IMR-90 (cell line): ENCODE results near the gene MTTP. TPM values are rescaled to one million over a fixed set of nuclear protein-coding genes. Genes with fewer than 3 reads are reported as not detected.

Experiments
- ATAC-seq: fragments of 200-7000 bp; cut with Tn5 transposase; 2 replicates; pipeline ENCODE4 v1.9.1; 2020; ENCODE audit warnings: low read depth, mild to moderate bottlenecking, moderate library complexity
- BruUV-seq: library from RNA; stranded (reverse); fragments of 400-500 nt; replicated peaks from 2 replicates; lab custom pipeline; 2021; lab: Mats Ljungman, UMichigan
- CTCF ChIA-PET: fragments of 300-600 bp; formaldehyde crosslinking; extraction: SDS; loops from one replicate; lab custom pipeline; 2021; ENCODE audit warnings: antibody characterized with exemption; lab: Yijun Ruan, JAX
- POLR2A ChIA-PET: fragments of 300-600 bp; sonication (Branson Sonifier 250); formaldehyde crosslinking; loops from one replicate; lab custom pipeline; 2022; ENCODE audit warnings: antibody characterized with exemption; ENCODE audit not compliant: unreplicated experiment; lab: Charles Lee
- DNase-seq: peaks from one replicate; pipeline ENCODE4 v3.0.0; 2013
- H2AFZ ChIP-seq: replicated peaks from 2 replicates; pipeline ENCODE3; 2013; ENCODE audit warnings: low read length, mild to moderate bottlenecking; ENCODE audit not compliant: poor library complexity
- H2AK5ac ChIP-seq: 2 replicates; pipeline ENCODE4 v1.6.1; 2013; ENCODE audit warnings: low read depth, low read length, inconsistent platforms
- H2AK9ac ChIP-seq: replicated peaks from 2 replicates; pipeline ENCODE3; 2013; ENCODE audit warnings: mild to moderate bottlenecking, low read depth, low read length, moderate library complexity; ENCODE audit not compliant: poor library complexity
- H2BK120ac ChIP-seq: 2 replicates; pipeline ENCODE4 v1.6.1; 2013; ENCODE audit warnings: low read depth, low read length, inconsistent platforms
- H2BK15ac ChIP-seq: 3 replicates; pipeline ENCODE4 v1.6.1; 2013; ENCODE audit warnings: low read depth, low read length, inconsistent platforms
- H2BK20ac ChIP-seq: 2 replicates; pipeline ENCODE4 v1.6.1; 2013; ENCODE audit warnings: low read depth, mild to moderate bottlenecking, inconsistent platforms, low read length, moderate library complexity
- H2BK5ac ChIP-seq: 2 replicates; pipeline ENCODE4 v1.6.1; 2013; ENCODE audit warnings: mild to moderate bottlenecking, low read depth, low read length, inconsistent platforms; ENCODE audit not compliant: poor library complexity, severe bottlenecking
- H3K14ac ChIP-seq: replicated peaks from 2 replicates; pipeline ENCODE4 v1.6.1; 2013; ENCODE audit warnings: low read depth, low read length, inconsistent platforms
- H3K18ac ChIP-seq: 2 replicates; pipeline ENCODE4 v1.6.1; 2013; ENCODE audit warnings: low read depth, low read length, control low read depth
- H3K23ac ChIP-seq: 2 replicates; pipeline ENCODE4 v1.6.1; 2013; ENCODE audit warnings: low read depth, low read length, inconsistent platforms
- H3K27ac ChIP-seq: 2 replicates; pipeline ENCODE4 v1.5.1; 2013; ENCODE audit warnings: mild to moderate bottlenecking, control low read depth, low read length; ENCODE audit not compliant: insufficient read depth
- H3K27me3 ChIP-seq: 2 replicates; pipeline ENCODE4 v1.6.1; 2013; ENCODE audit warnings: low read length; ENCODE audit not compliant: control insufficient read depth, insufficient read depth
- H3K36me3 ChIP-seq: 2 replicates; pipeline ENCODE4 v1.6.1; 2013; ENCODE audit warnings: low read length, mixed read lengths; ENCODE audit not compliant: control insufficient read depth, insufficient read depth
- H3K4ac ChIP-seq: 2 replicates; pipeline ENCODE4 v1.6.1; 2013; ENCODE audit warnings: low read depth, low read length, inconsistent platforms
- H3K4me1 ChIP-seq: 2 replicates; pipeline ENCODE4 v1.6.1; 2013; ENCODE audit warnings: low read length, mixed read lengths; ENCODE audit not compliant: control insufficient read depth, insufficient read depth
- H3K4me2 ChIP-seq: 2 replicates; pipeline ENCODE4 v1.6.1; 2013; ENCODE audit warnings: low read depth, mild to moderate bottlenecking, control low read depth, low read length, moderate library complexity
- H3K4me3 ChIP-seq: 2 replicates; pipeline ENCODE4 v1.5.1; 2013; ENCODE audit warnings: low read depth, mild to moderate bottlenecking, control low read depth, low read length, moderate library complexity; ENCODE audit not compliant: insufficient read depth
- H3K56ac ChIP-seq: 2 replicates; pipeline ENCODE4 v1.6.1; 2013; ENCODE audit warnings: low read length, inconsistent platforms; ENCODE audit not compliant: insufficient read depth; ENCODE audit errors: extremely low read depth
- H3K79me1 ChIP-seq, 2 experiments: 2 replicates each; pipeline ENCODE4 v1.6.1; 2013; ENCODE audit warnings: low read length in 2 of 2, inconsistent platforms in 1 of 2, low read depth in 1 of 2
- H3K9ac ChIP-seq: 2 replicates; pipeline ENCODE4 v1.6.1; 2013; ENCODE audit warnings: low read depth, low read length, control low read depth
- H3K9me1 ChIP-seq: 2 replicates; pipeline ENCODE4 v1.6.1; 2013; ENCODE audit warnings: low read length, inconsistent platforms; ENCODE audit not compliant: insufficient read depth
- H3K9me3 ChIP-seq: 2 replicates; pipeline ENCODE4 v1.6.1; 2013; ENCODE audit warnings: low read length; ENCODE audit not compliant: control insufficient read depth, insufficient read depth
- H4K20me1 ChIP-seq: 2 replicates; pipeline ENCODE4 v1.6.1; 2013; ENCODE audit warnings: low read length, inconsistent platforms; ENCODE audit not compliant: insufficient read depth
- H4K5ac ChIP-seq: 2 replicates; pipeline ENCODE4 v1.6.1; 2013; ENCODE audit warnings: mild to moderate bottlenecking, low read depth, low read length, control low read depth
- H4K8ac ChIP-seq, 2 experiments: 2 replicates each; pipeline ENCODE4 v1.6.1; 2013; ENCODE audit warnings: low read depth in 2 of 2, low read length in 2 of 2, control low read depth in 1 of 2, inconsistent platforms in 1 of 2
- H4K91ac ChIP-seq: 2 replicates; pipeline ENCODE4 v1.6.1; 2013; ENCODE audit warnings: low read depth, low read length, inconsistent platforms; ENCODE audit not compliant: insufficient read depth
- BHLHE40 ChIP-seq: fragments of 150-350 bp; IDR thresholded peaks from 2 replicates; pipeline ENCODE4 v1.6.1; 2016; ENCODE audit warnings: mild to moderate bottlenecking, low read depth, low read length
- CEBPB ChIP-seq: IDR thresholded peaks from 2 replicates; pipeline ENCODE4 v1.6.1; 2012; ENCODE audit warnings: low read depth, low read length, improper control_type of control experiment
- CHD1 ChIP-seq: IDR thresholded peaks from 2 replicates; pipeline ENCODE4 v1.6.1; 2012; ENCODE audit warnings: low read depth, low read length, improper control_type of control experiment
- FOS ChIP-seq: fragments of 150-350 bp; IDR thresholded peaks from 2 replicates; pipeline ENCODE4 v1.6.1; 2016; ENCODE audit warnings: low read depth, low read length
- MAFK ChIP-seq: IDR thresholded peaks from 2 replicates; pipeline ENCODE4 v1.6.1; 2012; ENCODE audit warnings: low read depth, low read length, improper control_type of control experiment
- MAZ ChIP-seq: IDR thresholded peaks from 2 replicates; pipeline ENCODE4 v1.6.1; 2012; ENCODE audit warnings: low read depth, mild to moderate bottlenecking, low read length, improper control_type of control experiment, moderate library complexity, borderline replicate concordance
- MXI1 ChIP-seq: IDR thresholded peaks from 2 replicates; pipeline ENCODE4 v1.6.1; 2012; ENCODE audit warnings: low read depth, mild to moderate bottlenecking, low read length, moderate library complexity, borderline replicate concordance
- NFE2L2 ChIP-seq: fragments of 150-350 bp; IDR thresholded peaks from 2 replicates; pipeline ENCODE4 v1.6.1; 2016; ENCODE audit warnings: low read depth, mild to moderate bottlenecking, low read length
- POLR2A ChIP-seq: IDR thresholded peaks from 2 replicates; pipeline ENCODE4 v1.6.1; 2012; ENCODE audit warnings: mild to moderate bottlenecking, low read depth, low read length
- RAD21 ChIP-seq: IDR thresholded peaks from 2 replicates; pipeline ENCODE4 v1.6.1; 2012; ENCODE audit warnings: low read length, improper control_type of control experiment
- RCOR1 ChIP-seq: IDR thresholded peaks from 2 replicates; pipeline ENCODE4 v1.6.1; 2012; ENCODE audit warnings: mild to moderate bottlenecking, low read length, improper control_type of control experiment; ENCODE audit not compliant: insufficient replicate concordance
- RFX5 ChIP-seq: IDR thresholded peaks from 2 replicates; pipeline ENCODE4 v1.8.0; 2012; ENCODE audit warnings: low read depth, mild to moderate bottlenecking, low read length, moderate library complexity
- SMC3 ChIP-seq: fragments of 150-350 bp; IDR thresholded peaks from 2 replicates; pipeline ENCODE4 v1.6.1; 2016; ENCODE audit warnings: low read depth, mild to moderate bottlenecking, antibody characterized with exemption, low read length, moderate library complexity
- WGBS, 2 experiments: methylation state at CpG; one replicate each; pipeline versions ENCODE4 v1.1.5 to v1.1.7; 2013; ENCODE audit warnings: missing lambda C conversion rate in 2 of 2; ENCODE audit not compliant: insufficient read length in 1 of 2; ENCODE audit errors: extremely low coverage in 2 of 2; 5-methylcytosine and 5-hydroxymethylcytosine counted together
- dilution Hi-C: fragments of 300-500 bp; cut with HindIII; formaldehyde crosslinking; loops from one replicate; pipeline ENCODE4 v1.14.3; 2018; ENCODE audit warnings: low sequenced_read_pairs; ENCODE audit not compliant: unreplicated experiment
- in situ Hi-C: fragments of 300-500 bp; cut with MboI; formaldehyde crosslinking; loops from 3 replicates; pipeline ENCODE4 v1.14.3; 2019; ENCODE audit warnings: low sequenced_read_pairs, inconsistent platforms, mixed read lengths
- intact Hi-C: fragments of 100-400 bp; cut with micrococcal nuclease; formaldehyde crosslinking; loops from 2 replicates; pipeline ENCODE4 v1.10.0; 2022
- polyA plus RNA-seq, 3 experiments: library from polyadenylated mRNA; depleted of rRNA; stranded (reverse); fragments of >200 nt; gene quantifications; 2 replicates each; pipeline ENCODE4 v1.2.3, GENCODE V29; 2012; ENCODE audit warnings: low replicate concordance in 1 of 3
- total RNA-seq: library from RNA; depleted of rRNA; stranded (reverse); fragments of >200 nt; gene quantifications from 2 replicates; pipeline ENCODE4 v1.2.3, GENCODE V29; 2012
- TF ChIP-seq, protein P1 (sequence below): conservative IDR thresholded peaks from 2 replicates; pipeline ENCODE4 v1.5.1; 2012; ENCODE audit warnings: mild to moderate bottlenecking, low read depth, low read length, improper control_type of control experiment
- TF ChIP-seq, protein P2 (sequence below): fragments of 150-350 bp; IDR thresholded peaks from 2 replicates; pipeline ENCODE4 v1.6.1; 2016; ENCODE audit warnings: low read depth, mild to moderate bottlenecking, low read length, moderate library complexity, borderline replicate concordance
- TF ChIP-seq, protein P3 (sequence below): fragments of 150-350 bp; IDR thresholded peaks from 2 replicates; pipeline ENCODE4 v1.6.1; 2017; ENCODE audit warnings: mild to moderate bottlenecking, antibody characterized with exemption, low read length, low read depth

MTTP gene
- total and polyA plus RNA-seq, 2 of the 4 experiments (the other 2 are of a cell fraction): under 0.01 to 0.03 TPM

DNA sequence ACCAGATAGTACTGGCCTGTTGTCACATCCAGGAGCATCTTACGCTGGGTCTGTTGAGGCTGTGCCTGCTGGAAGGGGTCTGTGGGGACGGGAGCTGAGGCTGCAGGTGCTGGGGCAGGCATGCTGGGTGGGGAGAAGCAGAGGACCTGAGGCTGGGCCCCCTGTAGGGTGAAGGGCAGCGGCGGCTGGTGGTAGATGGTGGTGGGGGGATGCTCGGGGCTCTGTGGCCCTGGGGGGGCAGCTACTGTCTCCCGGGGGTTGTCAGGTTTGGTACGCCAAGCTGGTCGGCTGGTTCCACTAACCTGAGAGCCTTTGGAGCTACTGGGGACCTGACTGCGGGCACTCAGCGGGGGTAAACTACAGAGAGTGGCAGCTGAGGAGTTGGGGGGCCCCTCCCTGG, 75.2 kb downstream of the MTTP start:
- intact Hi-C loops (no loop called here), dilution Hi-C loops (no loop called here), in situ Hi-C loops (no loop called here)
- H2AK9ac ChIP-seq: no peak overlapping the region
- no peak overlapping the region for H2AFZ ChIP-seq
- H2AK5ac ChIP-seq: no peak overlapping the region
- no peaks in the 10 kb centered on the region; the same call in 1 of the 2 replicates for H3K9me3 ChIP-seq
- no peaks in the 10 kb centered on the region for H3K4me1 ChIP-seq
- H3K27ac ChIP-seq: no peak overlapping the region
- H3K56ac ChIP-seq: no peak overlapping the region
- no peak overlapping the region for H4K8ac ChIP-seq
- H3K27me3 ChIP-seq: peaks cover 5% of the 10 kb centered on the region
- H3K36me3 ChIP-seq: no peaks in the 10 kb centered on the region
- TF ChIP-seq, protein P1, sequence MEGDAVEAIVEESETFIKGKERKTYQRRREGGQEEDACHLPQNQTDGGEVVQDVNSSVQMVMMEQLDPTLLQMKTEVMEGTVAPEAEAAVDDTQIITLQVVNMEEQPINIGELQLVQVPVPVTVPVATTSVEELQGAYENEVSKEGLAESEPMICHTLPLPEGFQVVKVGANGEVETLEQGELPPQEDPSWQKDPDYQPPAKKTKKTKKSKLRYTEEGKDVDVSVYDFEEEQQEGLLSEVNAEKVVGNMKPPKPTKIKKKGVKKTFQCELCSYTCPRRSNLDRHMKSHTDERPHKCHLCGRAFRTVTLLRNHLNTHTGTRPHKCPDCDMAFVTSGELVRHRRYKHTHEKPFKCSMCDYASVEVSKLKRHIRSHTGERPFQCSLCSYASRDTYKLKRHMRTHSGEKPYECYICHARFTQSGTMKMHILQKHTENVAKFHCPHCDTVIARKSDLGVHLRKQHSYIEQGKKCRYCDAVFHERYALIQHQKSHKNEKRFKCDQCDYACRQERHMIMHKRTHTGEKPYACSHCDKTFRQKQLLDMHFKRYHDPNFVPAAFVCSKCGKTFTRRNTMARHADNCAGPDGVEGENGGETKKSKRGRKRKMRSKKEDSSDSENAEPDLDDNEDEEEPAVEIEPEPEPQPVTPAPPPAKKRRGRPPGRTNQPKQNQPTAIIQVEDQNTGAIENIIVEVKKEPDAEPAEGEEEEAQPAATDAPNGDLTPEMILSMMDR: no peak
- TF ChIP-seq, protein P2, sequence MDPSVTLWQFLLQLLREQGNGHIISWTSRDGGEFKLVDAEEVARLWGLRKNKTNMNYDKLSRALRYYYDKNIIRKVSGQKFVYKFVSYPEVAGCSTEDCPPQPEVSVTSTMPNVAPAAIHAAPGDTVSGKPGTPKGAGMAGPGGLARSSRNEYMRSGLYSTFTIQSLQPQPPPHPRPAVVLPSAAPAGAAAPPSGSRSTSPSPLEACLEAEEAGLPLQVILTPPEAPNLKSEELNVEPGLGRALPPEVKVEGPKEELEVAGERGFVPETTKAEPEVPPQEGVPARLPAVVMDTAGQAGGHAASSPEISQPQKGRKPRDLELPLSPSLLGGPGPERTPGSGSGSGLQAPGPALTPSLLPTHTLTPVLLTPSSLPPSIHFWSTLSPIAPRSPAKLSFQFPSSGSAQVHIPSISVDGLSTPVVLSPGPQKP: no peak
- TF ChIP-seq BHLHE40 (no peak), CEBPB (no peak), POLR2A (no peak), NFE2L2 (no peak), RCOR1 (no peak), MAZ (no peak), MAFK (no peak), FOS (no peak), RAD21 (no peak), RFX5 (no peak), SMC3 (no peak), MXI1 (no peak), CHD1 (no peak)
- TF ChIP-seq, protein P3, sequence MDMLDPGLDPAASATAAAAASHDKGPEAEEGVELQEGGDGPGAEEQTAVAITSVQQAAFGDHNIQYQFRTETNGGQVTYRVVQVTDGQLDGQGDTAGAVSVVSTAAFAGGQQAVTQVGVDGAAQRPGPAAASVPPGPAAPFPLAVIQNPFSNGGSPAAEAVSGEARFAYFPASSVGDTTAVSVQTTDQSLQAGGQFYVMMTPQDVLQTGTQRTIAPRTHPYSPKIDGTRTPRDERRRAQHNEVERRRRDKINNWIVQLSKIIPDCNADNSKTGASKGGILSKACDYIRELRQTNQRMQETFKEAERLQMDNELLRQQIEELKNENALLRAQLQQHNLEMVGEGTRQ: no peak
- H3K4me3 ChIP-seq: no peak overlapping the region
- H3K9ac ChIP-seq: no peak overlapping the region
- no peak for DNase-seq
- H3K23ac ChIP-seq: no peak overlapping the region
- H2BK15ac ChIP-seq: no peak overlapping the region
- no peak overlapping the region for H2BK120ac ChIP-seq
- H3K18ac ChIP-seq: no peak overlapping the region
- ChIA-PET CTCF (no interaction called here), POLR2A (no interaction called here)
- ATAC-seq: no peak
- H3K4ac ChIP-seq: no peak overlapping the region
- no peak overlapping the region for H4K5ac ChIP-seq
- H2BK20ac ChIP-seq: no peak overlapping the region
- H2BK5ac ChIP-seq: no peak overlapping the region
- no peak overlapping the region for H4K91ac ChIP-seq
- no peaks in the 10 kb centered on the region for H3K79me1 ChIP-seq
- H4K20me1 ChIP-seq: no peaks in the 10 kb centered on the region
- no peak overlapping the region for H3K4me2 ChIP-seq
- no TSS peak for BruUV-seq
- WGBS, 2 experiments: 20% methylated on average over 1 of the region's 10 CpGs; no CpG with 5 or more reads in 1 of the 2 experiments
- no peak overlapping the region for H3K14ac ChIP-seq
- H3K9me1 ChIP-seq: no peaks in the 10 kb centered on the region
